ENCODE measurements around the gene C17orf100. TPM values are rescaled to one million over a fixed set of nuclear protein-coding genes. Genes with fewer than 3 reads are reported as not detected.

C17orf100 gene
- total and polyA plus RNA-seq, 10 of the 15 experiments (the other 5 are each of a cell fraction or from before 2014, with no cell fraction given): 0.84 to 4.7 (median 1.8) TPM

GRCh38 chr17:6690641-6691040, 39.1 kb downstream of the C17orf100 start:
- no peak for ATAC-seq
- no TSS peak for BruUV-seq (replicated peaks)
- 37% methylated on average over 10 of the region's 11 CpGs for WGBS (ENCODE audit: insufficient coverage, insufficient replicate concordance, low lambda C conversion rate, missing lambda C conversion rate)
- Histone ChIP-seq H4K20me1 (ENCODE audit: control insufficient read depth, insufficient read depth) (no peaks in the 10 kb centered on the region), H2AFZ (ENCODE audit: control insufficient read depth, low read depth, low read length) (no peak overlapping the region), H3K9me3 (replicated peaks; ENCODE audit: control insufficient read depth, insufficient read depth, low read length) (no peaks in the 10 kb centered on the region), H3K9ac (ENCODE audit: control insufficient read depth, insufficient read depth, low read length) (no peak overlapping the region), H3K27ac (ENCODE audit: control insufficient read depth, insufficient read depth) (no peak overlapping the region), H3K79me2 (ENCODE audit: control insufficient read depth, insufficient read depth, low read length) (no peaks in the 10 kb centered on the region), H3K4me2 (ENCODE audit: control insufficient read depth, insufficient read depth) (no peak overlapping the region), H3K4me1 (ENCODE audit: control insufficient read depth, insufficient read depth, low read length) (peaks cover 4% of the 10 kb centered on the region), H3K27me3 (replicated peaks in 1 of 2; ENCODE audit: control insufficient read depth in 2 of 2, insufficient read depth in 2 of 2, low read length in 1 of 2) (no peaks in the 10 kb centered on the region; a peak in 1 of 4 replicates), H3K36me3 (ENCODE audit: control insufficient read depth in 2 of 2, insufficient read depth in 2 of 2, low read length in 1 of 2) (no peaks in the 10 kb centered on the region), H3K4me3 (no peak overlapping the region)
- DNase-seq (ENCODE audit: low read depth, low spot score): no peak
- ChIA-PET RAD21 (ENCODE audit: unreplicated experiment) (no interaction called here), SMC1A (ENCODE audit: uncharacterized antibody, unreplicated experiment) (interaction anchor here (1.2 kb wide), 1 partner anchor 10 kb away, joined by 3 read pairs; no protein-coding TSS in a partner anchor), POLR2A (no interaction called here), CTCF (no interaction called here)
- TF ChIP-seq USF2 (IDR thresholded peaks at IDR 0.05; ENCODE audit: borderline replicate concordance, low read depth, low read length) (no peak), JUND (IDR thresholded peaks at IDR 0.05; ENCODE audit: low read depth, low read length) (no peak), NFIC (IDR thresholded peaks at IDR 0.05; ENCODE audit: low read depth, low read length) (no peak), FOS (IDR thresholded peaks at IDR 0.05; ENCODE audit: borderline replicate concordance, extremely low read depth, insufficient read length) (no peak), EED (IDR thresholded peaks at IDR 0.05; ENCODE audit: low read depth) (no peak), HDGF (IDR thresholded peaks at IDR 0.05) (no peak), POLR2A (IDR thresholded peaks at IDR 0.05; ENCODE audit: low read depth, low read length) (no peak), PAX5 (IDR thresholded peaks at IDR 0.05; ENCODE audit: borderline replicate concordance, low read depth, low read length) (no peak), EP300 (IDR thresholded peaks at IDR 0.05; ENCODE audit: borderline replicate concordance in 1 of 2, control insufficient read depth in 1 of 2, low read depth in 2 of 2, low read length in 2 of 2) (no peak), ATF3 (IDR thresholded peaks at IDR 0.05; ENCODE audit: borderline replicate concordance, extremely low read depth, low read depth, low read length) (no peak), CREM (IDR thresholded peaks at IDR 0.05; ENCODE audit: low read depth) (no peak), HDAC2 (IDR thresholded peaks at IDR 0.05) (no peak), PKNOX1 (IDR thresholded peaks at IDR 0.05) (no peak)
- FAIRE-seq: no peak
- intact Hi-C loops (cut with micrococcal nuclease; ENCODE audit: unreplicated experiment): no loop called here
- in situ Hi-C loops (cut with MboI): no loop called here
